HG02798 (cell line): ENCODE measurements around the gene FOXO6.

ENCODE experiments used
- ATAC-seq: cut with Tn5 transposase; IDR thresholded peaks from one replicate; pipeline ENCODE4 v1.9.1; 2021; ENCODE audit warnings: mild to moderate bottlenecking; ENCODE audit not compliant: unreplicated experiment, poor library complexity

The FOXO6 gene

GRCh38 chr1:41397020-41397419 is 35.8 kb downstream of the FOXO6 start:
- ATAC-seq, result no peak

GRCh38 chr1:41397753-41398330 is 36.6 kb downstream of the FOXO6 start:
- ATAC-seq, result no peak

- no peak for ATAC-seq
Observed at GRCh38 chr1:41399145-41399795, 38.0 kb downstream of the FOXO6 start.

DNA sequence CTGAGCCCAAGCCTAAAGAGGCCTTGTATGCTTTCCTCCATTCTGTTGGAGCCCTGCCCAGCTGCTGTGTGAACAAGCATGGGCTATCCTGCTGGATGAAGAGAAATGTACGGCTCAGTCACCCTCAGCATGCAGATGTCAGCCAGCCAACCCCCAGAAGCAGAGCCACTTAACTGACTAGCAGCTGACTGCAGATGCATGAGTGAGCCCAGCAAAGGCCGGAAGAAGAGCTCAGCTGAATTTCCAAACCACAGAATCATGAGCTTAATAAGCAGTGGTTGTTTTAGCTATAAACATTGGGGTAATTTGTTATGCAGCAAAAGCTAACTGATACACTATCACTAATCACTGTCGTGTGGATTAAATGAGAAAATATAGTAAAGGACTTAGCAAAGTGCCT is 39.0 kb downstream of the FOXO6 start:
- no peak for ATAC-seq

DNA sequence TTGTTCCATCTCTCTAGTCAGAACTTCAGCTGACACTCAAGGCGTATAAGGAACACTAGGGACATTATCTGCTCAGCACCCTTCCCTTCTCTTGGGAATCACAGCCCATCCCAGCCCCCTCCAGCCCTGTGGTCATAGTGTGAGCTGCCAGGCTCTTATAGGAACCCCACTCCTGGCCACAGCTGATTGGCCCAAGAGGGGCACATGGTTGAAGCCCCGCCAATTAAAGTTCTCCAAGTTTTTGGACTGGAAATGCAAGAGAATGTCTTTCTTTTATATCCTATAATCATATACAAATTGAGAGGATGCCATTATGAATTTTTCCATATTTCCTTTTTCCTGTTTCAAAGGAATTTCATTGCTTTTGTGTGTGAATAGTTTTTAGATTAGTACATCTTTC is 40.7 kb downstream of the FOXO6 start:
- ATAC-seq, result no peak

DNA sequence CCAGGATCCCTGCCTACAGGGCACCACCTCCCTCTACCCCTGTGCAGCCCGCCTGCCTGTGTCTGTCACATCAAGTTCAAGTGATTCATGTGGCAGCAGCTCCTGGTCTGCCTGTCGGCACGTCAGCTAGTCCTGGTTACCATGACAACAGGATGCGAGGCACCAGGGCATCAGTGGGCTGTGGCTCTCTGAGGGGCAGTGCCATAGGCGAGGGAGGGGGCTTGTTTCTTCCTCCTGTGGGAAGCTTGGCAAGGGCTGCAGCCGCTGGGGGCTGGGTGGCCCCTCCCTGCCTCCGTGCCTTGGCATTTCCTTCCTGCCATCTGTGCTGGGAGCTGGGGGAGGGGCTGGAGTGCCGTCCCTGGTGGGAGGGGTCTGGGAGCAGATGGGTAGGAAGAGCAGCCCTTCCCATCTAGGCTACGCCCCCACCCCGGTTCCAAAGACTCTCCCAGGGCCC is 43.1 kb downstream of the FOXO6 start:
- no peak for ATAC-seq

DNA sequence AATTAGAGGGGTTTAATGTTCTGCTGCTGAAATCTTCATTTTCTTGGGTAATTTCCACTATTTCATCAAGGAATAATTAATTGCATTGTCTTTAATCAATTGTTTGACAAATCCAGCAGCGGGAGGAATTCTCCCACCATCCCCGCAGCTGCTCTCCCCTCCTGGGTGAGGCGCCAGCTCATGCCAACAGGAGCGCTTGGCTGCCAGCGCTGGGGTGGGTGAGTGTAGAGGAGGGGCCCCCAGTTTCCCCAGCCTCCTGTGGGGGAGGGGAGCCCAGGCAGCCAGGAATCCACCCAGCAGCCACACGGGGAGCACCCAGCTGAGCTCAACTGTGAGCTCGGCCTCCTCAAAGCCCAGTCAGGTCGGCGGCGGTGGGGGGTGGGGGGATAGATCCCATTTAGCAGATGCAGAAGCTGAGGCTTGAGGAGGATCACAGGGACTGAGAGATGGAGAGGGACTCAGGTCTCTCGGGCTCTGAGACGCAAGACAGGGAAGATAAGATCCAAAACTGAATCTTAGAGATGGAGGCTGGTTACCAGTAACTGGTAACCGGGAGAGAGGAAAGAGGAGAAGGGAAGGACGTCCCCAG is 46.5 kb downstream of the FOXO6 start:
- no peak for ATAC-seq

DNA sequence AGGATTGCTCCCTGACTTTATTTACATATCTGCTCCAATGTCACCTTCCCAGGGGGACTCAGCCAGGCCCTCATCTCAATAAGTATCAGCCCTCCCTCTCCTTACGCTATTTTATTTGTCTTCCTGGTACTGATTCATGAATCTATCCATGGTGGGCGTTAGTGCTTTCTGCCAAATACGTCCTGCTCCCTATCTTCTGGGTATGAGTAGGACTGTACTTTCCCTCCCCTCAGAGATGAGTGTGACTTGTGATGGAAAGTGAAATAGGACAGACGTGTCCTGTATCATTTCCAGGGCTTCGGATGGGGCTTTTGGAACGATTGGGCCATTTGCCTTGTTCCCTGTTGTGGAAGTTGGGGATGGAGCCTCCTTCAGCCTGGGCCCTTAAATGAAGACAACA is 47.5 kb downstream of the FOXO6 start:
- ATAC-seq, result no peak

- no peak for ATAC-seq
Observed at GRCh38 chr1:41409825-41410224, 48.6 kb downstream of the FOXO6 start.

- no peak for ATAC-seq
Observed at GRCh38 chr1:41410462-41410861, 49.2 kb downstream of the FOXO6 start.

GRCh38 chr1:41411229-41411628 is 50.0 kb downstream of the FOXO6 start:
- ATAC-seq, result no peak

DNA sequence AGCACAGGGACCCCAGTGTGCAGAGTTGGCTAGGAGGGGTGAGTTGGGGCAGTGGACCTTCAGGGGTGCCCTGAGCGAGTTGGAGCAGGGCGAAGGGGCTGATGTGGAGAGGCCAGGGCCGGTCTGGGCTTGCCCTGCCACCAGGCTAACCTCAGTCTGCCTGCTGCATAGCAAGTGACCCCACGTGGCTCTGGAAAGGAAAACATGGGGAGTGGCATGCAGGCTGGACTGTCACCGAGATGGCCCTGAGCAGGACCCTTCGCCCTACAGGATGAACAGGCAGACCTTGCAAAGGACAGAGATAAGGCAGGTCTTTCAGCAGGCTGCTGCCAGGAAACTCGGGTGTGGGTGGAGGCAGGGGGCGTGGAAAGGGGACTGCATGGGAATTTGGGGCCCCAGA is 51.5 kb downstream of the FOXO6 start:
- ATAC-seq, result no peak

- no peak for ATAC-seq
Observed at GRCh38 chr1:41413748-41414281, 52.6 kb downstream of the FOXO6 start.

DNA sequence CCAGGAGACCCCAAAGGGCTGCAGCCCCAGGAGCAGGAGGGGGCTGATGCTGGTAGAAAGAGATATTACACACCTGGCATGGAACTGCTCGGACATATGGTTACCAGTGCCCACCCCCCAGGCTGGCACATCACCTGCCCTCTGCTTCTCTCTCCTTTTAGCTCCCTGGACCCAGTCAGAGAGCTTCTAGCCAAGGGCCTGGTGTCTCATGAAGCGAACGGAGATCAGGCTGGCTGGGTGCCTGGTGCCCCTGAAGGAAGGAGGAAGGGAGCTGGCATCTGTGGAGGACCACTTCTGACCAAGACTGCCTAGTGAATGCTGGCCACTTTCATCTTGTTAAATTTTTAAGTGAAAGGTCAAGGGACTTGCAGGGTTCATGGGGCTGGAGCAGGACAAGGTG is 53.1 kb downstream of the FOXO6 start:
- ATAC-seq, result no peak

DNA sequence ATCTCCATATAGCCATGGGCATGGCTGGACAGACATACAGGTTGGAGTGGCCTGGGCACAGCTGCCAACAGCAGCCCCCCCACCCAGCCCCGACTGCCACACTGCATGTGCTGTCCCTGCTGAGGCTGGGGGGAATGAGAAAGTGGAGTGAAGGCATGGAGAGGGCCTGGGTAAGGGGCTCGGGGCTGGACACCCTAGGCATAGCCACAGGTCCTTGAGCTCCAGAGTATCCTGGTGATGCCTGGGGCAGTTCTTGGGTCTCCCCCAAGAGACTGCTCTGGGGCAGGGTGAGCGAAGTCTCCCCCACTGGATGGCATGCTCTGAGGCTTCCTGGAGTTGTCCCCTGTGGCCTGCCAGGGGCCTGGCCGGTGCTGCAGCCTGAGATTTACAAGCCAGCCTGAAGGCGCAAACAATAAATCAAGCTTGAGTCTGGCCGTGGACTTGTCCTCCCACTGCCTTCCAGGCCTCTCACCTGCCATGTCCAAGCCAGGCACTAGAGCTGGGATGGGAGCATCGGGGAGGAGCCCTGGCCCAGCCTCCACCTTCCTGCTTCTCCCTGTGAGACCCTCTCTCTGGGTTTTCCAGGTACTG is 53.6 kb downstream of the FOXO6 start:
- no peak for ATAC-seq

DNA sequence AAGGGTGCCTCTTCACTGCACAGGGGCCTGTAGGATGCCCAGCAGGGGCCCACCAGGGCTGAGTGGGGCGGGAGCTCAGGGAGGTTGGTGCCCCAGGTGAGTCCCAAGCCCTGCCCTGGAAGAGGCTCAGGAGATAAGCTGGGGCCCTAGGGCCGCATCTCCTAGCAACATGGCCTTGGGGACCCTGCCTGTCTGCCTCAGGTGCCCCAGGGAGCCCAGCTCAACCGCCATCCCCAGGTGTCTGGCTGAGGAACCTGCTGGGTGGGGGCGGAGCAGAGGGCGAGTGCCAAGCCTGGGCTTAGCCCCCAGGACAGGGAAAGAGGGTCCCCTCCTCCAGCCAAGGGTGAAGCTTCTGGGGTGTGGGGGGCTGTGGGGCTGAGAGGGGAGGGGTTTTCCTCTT is 54.8 kb downstream of the FOXO6 start:
- no peak for ATAC-seq

GRCh38 chr1:41416552-41417334 is 55.5 kb downstream of the FOXO6 start:
- no peak for ATAC-seq

DNA sequence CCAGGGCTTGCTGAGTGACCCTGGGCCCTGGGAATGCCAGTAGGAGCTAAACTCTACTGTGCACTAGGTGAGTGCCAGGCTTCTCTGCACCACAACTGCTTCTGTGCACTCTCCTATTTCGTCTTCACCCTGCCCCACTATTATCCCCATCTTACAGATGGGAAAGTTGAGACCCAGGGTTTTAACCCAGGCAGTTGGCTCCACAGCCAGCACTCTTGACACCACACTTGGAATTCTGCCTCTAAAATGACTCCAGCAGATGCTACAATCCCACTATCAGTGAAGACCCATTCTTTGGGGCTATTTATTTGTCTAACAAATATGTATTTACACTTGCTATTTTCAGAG is 56.1 kb downstream of the FOXO6 start:
- no peak for ATAC-seq

DNA sequence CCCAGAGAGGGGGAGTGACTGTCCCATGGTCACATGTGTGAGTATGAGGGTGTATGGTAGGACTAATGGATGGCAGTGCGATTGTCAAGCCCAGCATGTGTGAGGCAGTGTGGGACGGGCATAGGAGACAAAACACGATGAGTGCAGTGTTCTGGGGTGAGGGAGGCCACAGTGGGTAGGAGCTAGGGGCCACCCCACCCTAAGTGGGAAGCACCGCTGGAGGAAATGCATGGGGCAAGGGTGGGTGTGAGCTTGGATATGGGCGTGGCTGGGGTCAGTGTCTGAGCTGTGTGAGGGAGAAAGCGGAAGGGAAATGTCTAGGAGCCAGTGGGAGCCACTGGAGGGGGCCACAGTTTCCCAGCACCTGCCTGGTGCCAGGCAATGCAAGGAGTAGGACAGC is 56.5 kb downstream of the FOXO6 start:
- ATAC-seq, result no peak

DNA sequence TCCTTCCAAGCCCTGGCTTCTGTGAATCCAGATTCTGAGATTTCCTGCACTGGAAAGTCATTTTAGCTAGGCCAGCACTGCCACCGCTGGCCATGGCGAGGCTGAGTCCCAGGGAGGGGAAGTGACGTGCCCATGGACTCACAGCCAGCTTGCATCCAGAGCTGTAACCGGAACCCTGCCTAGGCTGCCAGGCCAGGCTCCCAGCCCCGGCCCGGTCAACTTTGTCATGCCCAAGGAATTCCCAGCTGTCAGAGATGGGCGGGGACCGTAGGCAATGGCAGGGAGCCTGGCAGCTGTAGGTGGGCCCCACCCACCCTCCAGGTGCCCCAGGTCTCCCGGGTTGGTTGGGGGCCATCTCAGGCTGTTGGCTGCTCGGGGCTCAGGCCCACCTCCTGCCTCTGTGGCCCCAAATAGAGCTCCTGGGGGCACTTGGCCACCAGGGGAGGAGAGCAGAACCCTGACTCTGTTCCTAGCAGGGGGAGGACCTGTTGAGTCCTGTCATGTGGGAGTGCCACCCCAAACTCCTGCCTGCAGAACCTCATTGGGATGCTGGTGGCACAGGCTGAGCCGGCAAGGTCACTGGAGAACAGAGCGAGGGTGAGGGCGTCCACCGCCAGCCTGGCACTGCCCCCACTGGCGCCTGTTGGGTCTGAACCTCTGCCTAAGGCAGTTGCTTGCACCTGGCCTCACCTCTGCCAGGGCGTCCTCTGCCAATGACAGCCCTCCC is 57.8 kb downstream of the FOXO6 start:
- ATAC-seq, result no peak
